Fibroblast of lung (primary cell): ENCODE results near the gene TRPM5. TPM values are rescaled to one million over a fixed set of nuclear protein-coding genes. Genes with fewer than 3 reads are reported as not detected.

Source experiments
- DNase-seq, 2 donors: peaks; one replicate each; pipeline versions ENCODE4 v3.0.0 to v3.0.0-alpha.2; 2010; ENCODE audit warnings: low read depth in 2 of 2
- H2AFZ ChIP-seq: 2 replicates; pipeline ENCODE4 v1.5.1; 2012; ENCODE audit warnings: low read length, control low read depth, inconsistent platforms
- H3K27ac ChIP-seq: 2 replicates; pipeline ENCODE4 v1.5.1; 2011; ENCODE audit warnings: low read length, control low read depth; ENCODE audit not compliant: insufficient read depth
- H3K27me3 ChIP-seq: 2 replicates; pipeline ENCODE4 v1.5.1; 2011; ENCODE audit warnings: mild to moderate bottlenecking, low read length; ENCODE audit not compliant: control insufficient read depth, insufficient read depth
- H3K36me3 ChIP-seq: 2 replicates; pipeline ENCODE4 v1.5.1; 2011; ENCODE audit warnings: low read length; ENCODE audit not compliant: control insufficient read depth, insufficient read depth
- H3K4me1 ChIP-seq: 2 replicates; pipeline ENCODE4 v1.5.1; 2011; ENCODE audit warnings: low read length; ENCODE audit not compliant: control insufficient read depth, insufficient read depth; ENCODE audit errors: extremely low read depth
- H3K4me2 ChIP-seq: 2 replicates; pipeline ENCODE4 v1.5.1; 2011; ENCODE audit warnings: low read length, control low read depth; ENCODE audit not compliant: insufficient read depth; ENCODE audit errors: extremely low read depth
- H3K4me3 ChIP-seq, 4 experiments: fragments of 200-600 bp in 1 of 4; sonication (generic) in 1 of 4; replicated peaks in 1 of 4; 2 replicates each; pipeline ENCODE4 v1.5.1; 2011 to 2016; ENCODE audit warnings: low read length in 4 of 4, low read depth in 3 of 4, mild to moderate bottlenecking in 3 of 4, control low read depth in 2 of 4, inconsistent platforms in 1 of 4, mixed read lengths in 1 of 4; ENCODE audit not compliant: insufficient read depth in 1 of 4; ENCODE audit errors: control extremely low read depth in 1 of 4
- H3K79me2 ChIP-seq: 2 replicates; pipeline ENCODE4 v1.5.1; 2012; ENCODE audit warnings: mild to moderate bottlenecking, low read length, inconsistent platforms; ENCODE audit not compliant: control insufficient read depth, insufficient read depth
- H3K9ac ChIP-seq: 2 replicates; pipeline ENCODE4 v1.5.1; 2011; ENCODE audit warnings: mild to moderate bottlenecking, low read length, control low read depth; ENCODE audit not compliant: insufficient read depth
- H3K9me3 ChIP-seq: 2 replicates; pipeline ENCODE4 v1.5.1; 2012; ENCODE audit warnings: low read depth, low read length; ENCODE audit not compliant: control insufficient read depth, insufficient read depth
- H4K20me1 ChIP-seq: 2 replicates; pipeline ENCODE4 v1.5.1; 2011; ENCODE audit warnings: low read length; ENCODE audit not compliant: control insufficient read depth, insufficient read depth; ENCODE audit errors: extremely low read depth
- CTCF ChIP-seq, 2 donors: IDR thresholded peaks in 1 of 2; conservative IDR thresholded peaks in 1 of 2; 1 replicate in 1 of 2; 2 replicates in 1 of 2; pipeline ENCODE4 v1.5.1; 2011 to 2012; ENCODE audit warnings: low read length in 2 of 2, control low read depth in 1 of 2, inconsistent platforms in 1 of 2, low read depth in 1 of 2, mild to moderate bottlenecking in 1 of 2
- EZH2 ChIP-seq: IDR thresholded peaks from 2 replicates; pipeline ENCODE4 v1.5.1; 2012; ENCODE audit warnings: low read length, control low read depth, mild to moderate bottlenecking; ENCODE audit errors: missing control alignments
- polyA plus RNA-seq, 2 donors: library from polyadenylated mRNA; depleted of rRNA in 1 of 2; stranded (reverse) in 1 of 2; unstranded in 1 of 2; fragments of >200 nt; gene quantifications; 2 replicates each; pipeline ENCODE4 v1.2.1, GENCODE V29; 2011 to 2012; ENCODE audit warnings: missing spikeins in 1 of 2
- total RNA-seq: library from RNA; depleted of rRNA; stranded (reverse); fragments of >200 nt; gene quantifications from 2 replicates; pipeline ENCODE4 v1.2.1, GENCODE V29; 2014

The TRPM5 gene
- total and polyA plus RNA-seq, 2 donors (not counting 1 experiment from before 2014, with no cell fraction given) = not detected

GRCh38 chr11:2436521-2437031 is 7.7 kb downstream of the TRPM5 start:
- no peaks in the 10 kb centered on the region for H3K9me3 ChIP-seq
- H3K4me2 ChIP-seq = no peak overlapping the region
- TF ChIP-seq CTCF (conservative IDR thresholded peaks at IDR 0.05 in 1 of 2, IDR thresholded peaks at IDR 0.05 in 1 of 2; ENCODE audit: low read depth in 1 of 2, low read length in 2 of 2) (no peak), EZH2 (no peak)
- no peaks in the 10 kb centered on the region for H3K36me3 ChIP-seq
- H2AFZ ChIP-seq = no peak overlapping the region
- H4K20me1 ChIP-seq = no peaks in the 10 kb centered on the region
- H3K27ac ChIP-seq = no peak overlapping the region
- DNase-seq = no peak
- H3K79me2 ChIP-seq = no peaks in the 10 kb centered on the region
- no peak overlapping the region for H3K4me3 ChIP-seq
- no peaks in the 10 kb centered on the region for H3K27me3 ChIP-seq
- H3K4me1 ChIP-seq = no peaks in the 10 kb centered on the region
- no peak overlapping the region for H3K9ac ChIP-seq

GRCh38 chr11:2436013-2436520 is 8.2 kb downstream of the TRPM5 start:
- no peak for DNase-seq
- H3K9me3 ChIP-seq = no peaks in the 10 kb centered on the region
- H4K20me1 ChIP-seq = no peaks in the 10 kb centered on the region
- no peaks in the 10 kb centered on the region for H3K79me2 ChIP-seq
- no peaks in the 10 kb centered on the region for H3K27me3 ChIP-seq
- H3K4me3 ChIP-seq = no peak overlapping the region
- no peak overlapping the region for H3K4me2 ChIP-seq
- no peak overlapping the region for H3K27ac ChIP-seq
- TF ChIP-seq CTCF (conservative IDR thresholded peaks at IDR 0.05 in 1 of 2, IDR thresholded peaks at IDR 0.05 in 1 of 2; ENCODE audit: low read depth in 1 of 2, low read length in 2 of 2) = no peak
- no peak for TF ChIP-seq EZH2
- no peaks in the 10 kb centered on the region for H3K36me3 ChIP-seq
- no peaks in the 10 kb centered on the region for H3K4me1 ChIP-seq
- H2AFZ ChIP-seq = no peak overlapping the region
- H3K9ac ChIP-seq = no peak overlapping the region

GRCh38 chr11:2435288-2436012 is 8.9 kb downstream of the TRPM5 start:
- Histone ChIP-seq H3K79me2 (no peaks in the 10 kb centered on the region), H3K27me3 (no peaks in the 10 kb centered on the region), H3K4me1 (no peaks in the 10 kb centered on the region)

More at GRCh38 chr11:2435288-2436012, 8.9 kb downstream of the TRPM5 start:
- Histone ChIP-seq H3K9me3 (no peaks in the 10 kb centered on the region), H3K27ac (no peak overlapping the region), H3K4me3 (no peak overlapping the region), H3K4me2 (no peak overlapping the region), H3K9ac (no peak overlapping the region), H4K20me1 (no peaks in the 10 kb centered on the region), H3K36me3 (no peaks in the 10 kb centered on the region), H2AFZ (no peak overlapping the region)
- no peak for DNase-seq
- TF ChIP-seq EZH2 (no peak), CTCF (conservative IDR thresholded peaks at IDR 0.05 in 1 of 2, IDR thresholded peaks at IDR 0.05 in 1 of 2; ENCODE audit: low read depth in 1 of 2, low read length in 2 of 2) (no peak)
